Measurements from ENCODE around the gene SMIM43. TPM values are rescaled to one million over a fixed set of nuclear protein-coding genes. Genes with fewer than 3 reads are reported as not detected.
"Not testable (repeated sequence)": the region's sequence is repeated elsewhere in the genome, so short reads cannot be mapped to it uniquely, and the experiment has no call there.

Gene SMIM43
- total RNA-seq, 1 experiment from 2014 or later: 0.45 TPM

GRCh38 chr4:121733942-121734341 is 31.0 kb downstream of the SMIM43 start:
- Histone ChIP-seq H3K36me3 (ENCODE audit: insufficient read depth, low read length, poor library complexity, severe bottlenecking) (no peaks in the 10 kb centered on the region), H3K27ac (ENCODE audit: low read depth, low read length, poor library complexity, severe bottlenecking) (no peak overlapping the region), H3K4me1 (ENCODE audit: insufficient read depth, low read length, poor library complexity, severe bottlenecking) (no peaks in the 10 kb centered on the region), H3K27me3 (replicated peaks; ENCODE audit: insufficient read depth, low read depth, low read length, poor library complexity) (no peaks in the 10 kb centered on the region), H3K4me3 (ENCODE audit: low read depth, low read length, poor library complexity, severe bottlenecking) (no peak overlapping the region), H3K9me3 (ENCODE audit: low read depth, low read length, poor library complexity, severe bottlenecking) (no peaks in the 10 kb centered on the region)
- TF ChIP-seq CTCF (conservative IDR thresholded peaks at IDR 0.05; ENCODE audit: low read depth, low read length) (no peak), EZH2 (IDR thresholded peaks at IDR 0.05; ENCODE audit: borderline replicate concordance, low read depth, low read length, poor library complexity, severe bottlenecking) (no peak)
- BruUV-seq (replicated peaks): no TSS peak
- no peak for DNase-seq (ENCODE audit: low spot score)
- POLR2A ChIA-PET (ENCODE audit: low non-redundant PET): no interaction called here
- intact Hi-C loops (cut with micrococcal nuclease; ENCODE audit: unreplicated experiment): no loop called here
- CTCF ChIA-PET: no interaction called here

DNA sequence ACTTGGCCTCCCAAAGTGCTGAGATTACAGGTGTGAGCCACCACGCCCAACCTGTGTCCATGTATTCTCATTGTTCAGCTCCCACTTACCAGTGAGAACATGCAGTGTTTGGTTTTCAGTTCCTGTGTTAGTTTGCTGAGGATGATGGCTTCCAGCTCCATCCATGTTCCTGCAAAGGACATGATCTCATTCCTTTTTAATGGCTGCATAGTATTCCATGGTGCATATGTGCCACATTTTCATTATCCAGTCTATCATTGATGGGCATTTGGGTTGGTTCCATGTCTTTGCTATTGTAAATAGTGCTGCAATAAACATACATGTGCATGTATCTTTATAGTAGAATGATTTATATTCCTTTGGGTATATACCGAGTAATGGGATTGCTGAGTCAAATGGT is 35.2 kb downstream of the SMIM43 start:
- intact Hi-C loops (cut with micrococcal nuclease; ENCODE audit: unreplicated experiment): loop anchor here (5.0 kb wide), 1 partner anchor 357 kb away; no protein-coding TSS in a partner anchor
- POLR2A ChIA-PET (ENCODE audit: low non-redundant PET); H3K27ac ChIP-seq (ENCODE audit: low read depth, low read length, poor library complexity, severe bottlenecking); H3K9me3 ChIP-seq (ENCODE audit: low read depth, low read length, poor library complexity, severe bottlenecking); H3K4me3 ChIP-seq (ENCODE audit: low read depth, low read length, poor library complexity, severe bottlenecking); H3K27me3 ChIP-seq (replicated peaks; ENCODE audit: insufficient read depth, low read depth, low read length, poor library complexity); H3K36me3 ChIP-seq (ENCODE audit: insufficient read depth, low read length, poor library complexity, severe bottlenecking); BruUV-seq (replicated peaks); CTCF ChIA-PET; H3K4me1 ChIP-seq (ENCODE audit: insufficient read depth, low read length, poor library complexity, severe bottlenecking); DNase-seq (ENCODE audit: low spot score): not testable (repeated sequence)

- Histone ChIP-seq H3K36me3 (ENCODE audit: insufficient read depth, low read length, poor library complexity, severe bottlenecking) (no peaks in the 10 kb centered on the region), H3K4me3 (ENCODE audit: low read depth, low read length, poor library complexity, severe bottlenecking) (no peak overlapping the region), H3K27ac (ENCODE audit: low read depth, low read length, poor library complexity, severe bottlenecking) (no peak overlapping the region), H3K9me3 (ENCODE audit: low read depth, low read length, poor library complexity, severe bottlenecking) (no peaks in the 10 kb centered on the region), H3K4me1 (ENCODE audit: insufficient read depth, low read length, poor library complexity, severe bottlenecking) (no peaks in the 10 kb centered on the region), H3K27me3 (replicated peaks; ENCODE audit: insufficient read depth, low read depth, low read length, poor library complexity) (no peaks in the 10 kb centered on the region)
- DNase-seq (ENCODE audit: low spot score): no peak
- ChIA-PET CTCF (no interaction called here), POLR2A (ENCODE audit: low non-redundant PET) (no interaction called here)
- TF ChIP-seq EZH2 (IDR thresholded peaks at IDR 0.05; ENCODE audit: borderline replicate concordance, low read depth, low read length, poor library complexity, severe bottlenecking) (no peak), CTCF (conservative IDR thresholded peaks at IDR 0.05; ENCODE audit: low read depth, low read length) (no peak)
- intact Hi-C loops (cut with micrococcal nuclease; ENCODE audit: unreplicated experiment): loop anchor here (5.0 kb wide), 1 partner anchor 357 kb away; no protein-coding TSS in a partner anchor
- no TSS peak for BruUV-seq (replicated peaks)
Observed at GRCh38 chr4:121728798-121729226, 36.2 kb downstream of the SMIM43 start.

DNA sequence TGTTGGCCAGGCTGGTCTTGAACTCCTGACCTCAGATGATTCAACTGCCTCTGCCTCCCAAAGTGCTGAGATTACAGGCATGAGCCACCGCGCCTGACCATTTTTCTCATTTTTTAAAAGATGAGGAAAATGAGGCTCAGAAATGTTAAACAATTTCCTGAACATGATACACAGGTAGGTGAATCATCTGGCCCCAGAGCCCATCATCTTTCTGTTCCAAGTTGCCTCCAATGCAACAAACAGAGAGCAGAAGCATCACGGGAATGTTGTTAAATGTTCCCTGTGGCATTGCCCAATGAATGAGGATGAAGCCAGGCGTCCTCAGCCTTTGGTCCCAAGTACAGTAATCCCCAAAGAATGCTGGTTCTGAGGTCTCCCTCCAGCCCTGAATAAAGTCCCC is 36.9 kb downstream of the SMIM43 start:
- intact Hi-C loops (cut with micrococcal nuclease; ENCODE audit: unreplicated experiment): loop anchor here (5.0 kb wide), 1 partner anchor 356 kb away; no protein-coding TSS in a partner anchor
- no peaks in the 10 kb centered on the region for H3K36me3 ChIP-seq (ENCODE audit: insufficient read depth, low read length, poor library complexity, severe bottlenecking)
- CTCF ChIA-PET: no interaction called here
- POLR2A ChIA-PET (ENCODE audit: low non-redundant PET): no interaction called here
- BruUV-seq (replicated peaks): no TSS peak
- H3K27ac ChIP-seq (ENCODE audit: low read depth, low read length, poor library complexity, severe bottlenecking): no peak overlapping the region
- H3K9me3 ChIP-seq (ENCODE audit: low read depth, low read length, poor library complexity, severe bottlenecking): no peaks in the 10 kb centered on the region
- DNase-seq (ENCODE audit: low spot score): no peak
- H3K4me1 ChIP-seq (ENCODE audit: insufficient read depth, low read length, poor library complexity, severe bottlenecking): no peaks in the 10 kb centered on the region
- H3K4me3 ChIP-seq (ENCODE audit: low read depth, low read length, poor library complexity, severe bottlenecking): no peak overlapping the region
- TF ChIP-seq CTCF (conservative IDR thresholded peaks at IDR 0.05; ENCODE audit: low read depth, low read length): no peak
- no peak for TF ChIP-seq EZH2 (IDR thresholded peaks at IDR 0.05; ENCODE audit: borderline replicate concordance, low read depth, low read length, poor library complexity, severe bottlenecking)
- H3K27me3 ChIP-seq (replicated peaks; ENCODE audit: insufficient read depth, low read depth, low read length, poor library complexity): no peaks in the 10 kb centered on the region

Data from A673 (cell line).